ENCODE data around the gene CD8B.

CD8B gene

DNA sequence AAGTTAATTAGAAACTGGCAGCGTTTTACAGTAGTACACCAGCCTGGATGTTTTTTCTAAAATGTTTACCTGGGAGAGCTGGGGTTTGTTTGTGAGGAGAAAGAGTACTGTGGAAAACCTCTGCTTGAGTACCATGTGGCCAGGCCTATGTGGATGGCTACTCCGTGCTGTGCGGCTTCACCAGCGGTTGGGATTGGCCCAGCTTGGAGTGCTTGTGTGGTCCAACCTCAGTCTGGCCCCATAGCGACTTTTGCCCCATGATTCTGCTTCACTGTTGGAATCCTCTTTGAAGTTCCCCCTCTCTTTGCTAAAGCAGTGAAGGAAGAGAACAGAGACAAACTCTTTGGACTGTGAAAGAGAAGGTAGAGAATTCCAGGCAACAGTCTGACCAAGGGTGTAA, 86.8 kb downstream of the CD8B start:
- DNase-seq (ENCODE audit: low read depth, low spot score) = no peak

DNA sequence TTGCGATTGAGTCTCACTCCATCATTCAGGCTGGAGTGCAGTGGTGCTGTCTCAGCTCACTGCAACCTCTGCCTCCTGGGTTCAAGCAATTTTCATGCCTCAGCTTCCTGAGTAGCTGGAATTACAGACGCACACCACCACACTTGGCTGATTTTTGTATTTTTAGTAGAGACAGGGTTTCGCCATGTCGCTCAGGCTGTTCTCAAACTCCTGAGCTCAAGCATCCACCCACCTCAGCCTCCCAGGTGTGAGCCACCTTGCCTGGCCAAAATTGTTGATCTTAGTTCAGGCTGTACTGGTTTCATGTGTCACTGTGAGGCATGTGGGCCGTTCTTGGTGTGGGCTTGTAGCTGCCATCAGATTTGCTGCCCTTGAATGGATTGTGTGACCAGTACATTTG, 89.1 kb downstream of the CD8B start:
- no peak for DNase-seq (ENCODE audit: low read depth, low spot score)

DNA sequence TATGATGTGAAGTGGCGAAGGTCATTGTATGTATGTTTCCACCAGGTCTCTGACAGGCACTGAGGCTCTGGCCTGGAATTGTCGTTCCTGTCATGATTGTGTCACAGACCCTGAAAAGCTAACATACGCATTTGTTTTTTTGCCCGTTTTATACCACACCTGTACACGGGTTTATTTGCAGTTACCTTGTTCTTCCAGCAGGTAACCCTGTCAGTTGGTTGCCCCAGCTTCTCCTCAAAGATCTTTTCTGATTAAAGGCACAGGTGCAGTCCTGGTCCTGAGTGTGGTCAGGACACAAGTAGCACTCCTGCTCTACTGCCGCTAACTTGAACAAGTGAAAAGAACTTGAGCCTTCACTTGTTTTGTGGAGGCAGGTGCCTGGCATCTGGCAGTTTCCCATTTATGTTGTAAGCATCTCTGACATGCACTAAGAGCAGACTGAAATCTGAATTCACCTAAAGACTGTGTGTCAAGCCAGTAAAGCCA, 90.8 kb downstream of the CD8B start:
- no peak for DNase-seq (ENCODE audit: low read depth, low spot score)

DNA sequence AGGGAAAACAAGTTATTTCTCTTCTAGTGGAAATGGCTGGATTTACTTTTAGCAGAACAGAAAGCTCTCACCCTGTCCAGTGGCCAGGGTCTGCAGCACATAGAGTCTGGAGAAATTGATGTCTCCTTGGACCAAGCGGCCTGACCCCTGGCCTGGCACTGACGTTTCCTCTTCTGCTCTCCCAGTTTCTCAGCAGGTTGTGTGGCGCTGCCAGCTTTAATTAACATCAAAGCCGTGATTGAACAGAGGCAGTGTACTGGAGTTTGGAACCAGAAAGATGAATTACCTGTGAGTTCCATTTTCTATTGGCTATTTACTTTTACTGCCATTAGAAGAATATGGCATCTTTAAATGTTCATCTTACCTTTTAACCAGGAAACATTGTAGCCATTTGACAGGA, 91.8 kb downstream of the CD8B start:
- no peak for DNase-seq (ENCODE audit: low read depth, low spot score)

DNA sequence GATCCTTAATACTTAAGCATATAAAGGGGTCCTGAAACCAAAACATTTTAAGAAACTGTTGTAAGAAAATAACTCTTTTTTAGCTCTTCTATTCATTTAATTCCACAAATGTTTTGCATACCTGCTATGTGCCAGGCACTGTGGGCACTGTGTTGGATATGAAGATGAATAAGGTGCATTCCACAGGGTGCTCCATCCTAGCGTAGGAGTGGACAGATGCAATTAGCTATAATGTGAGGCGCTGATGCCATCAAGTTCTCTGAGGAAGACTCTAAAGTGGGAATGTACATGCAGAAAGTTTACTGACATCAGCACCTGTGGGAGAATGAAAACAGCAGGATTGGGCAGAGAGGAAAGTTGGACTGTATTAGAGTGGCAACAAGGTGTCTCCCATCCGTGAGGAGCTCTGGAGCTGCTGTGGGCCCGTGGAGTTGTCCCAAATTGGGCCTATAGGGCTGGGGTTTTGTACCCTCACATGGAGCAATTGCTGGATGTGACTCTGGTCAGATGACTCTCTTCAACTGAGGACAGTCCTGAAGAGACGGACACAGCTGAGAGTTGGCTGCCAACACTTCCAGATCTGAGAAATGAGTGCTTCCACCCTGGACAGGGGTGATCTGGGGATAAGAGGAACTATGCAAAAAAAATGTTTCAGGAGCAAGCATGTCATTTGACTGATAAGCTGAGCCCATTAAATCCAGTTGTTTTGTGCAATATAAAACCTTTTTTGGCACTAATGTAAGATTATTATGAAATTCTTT, 93.3 kb downstream of the CD8B start:
- DNase-seq (ENCODE audit: low read depth, low spot score) = no peak

All from activated naive CD8-positive, alpha-beta T cell treated with anti-CD3 and anti-CD28 coated beads, Interleukin-2, amount 50 U/mL, for 16 hours (primary cell).